Ishikawa (cell line): Measurements from ENCODE around the gene COG7.

Experiments
- CEBPB ChIP-seq: IDR thresholded peaks from 2 replicates; pipeline ENCODE4 v1.6.1; 2012
- EP300 ChIP-seq: IDR thresholded peaks from 2 replicates; pipeline ENCODE4 v1.6.1; 2012; ENCODE audit warnings: borderline replicate concordance
- TF ChIP-seq, protein P1 (sequence below): IDR thresholded peaks from 2 replicates; pipeline ENCODE4 v1.6.1; 2012

DNA sequence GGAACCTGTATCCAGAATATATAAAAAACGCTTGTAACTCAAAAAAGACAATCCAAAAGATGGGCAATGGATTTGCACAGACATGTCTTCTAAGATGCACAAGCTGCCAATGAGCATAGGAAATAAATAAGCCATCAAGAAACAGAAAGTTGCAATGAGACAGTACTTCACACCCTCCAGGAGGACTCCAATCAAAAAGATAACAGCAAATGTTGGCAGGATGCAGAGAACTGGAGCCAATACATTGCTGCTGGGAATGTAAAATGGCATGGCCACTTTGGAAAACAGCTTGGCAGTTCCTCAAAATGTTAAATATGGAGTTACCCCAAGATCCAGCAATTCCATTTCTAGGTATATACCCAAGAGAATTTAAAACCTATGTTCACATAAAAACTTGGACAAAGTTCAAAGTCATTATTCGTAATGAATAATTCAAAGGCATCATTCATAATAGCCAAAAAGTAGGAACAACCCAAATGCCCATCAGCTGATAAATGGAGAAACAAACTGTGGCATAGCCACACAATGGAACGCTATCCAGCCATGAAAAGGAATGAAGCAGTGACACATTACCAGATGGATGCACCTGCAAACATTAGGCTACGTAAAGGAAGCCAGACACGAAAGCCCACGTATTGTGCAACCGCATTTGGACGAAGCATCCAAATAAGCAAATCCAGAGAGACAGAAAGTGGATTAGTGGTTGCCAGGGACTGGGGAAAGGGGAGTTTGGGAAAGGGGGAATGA, 31.7 kb upstream of the COG7 start:
- no peak for TF ChIP-seq CEBPB
- no peak for TF ChIP-seq EP300
- TF ChIP-seq, protein P1, sequence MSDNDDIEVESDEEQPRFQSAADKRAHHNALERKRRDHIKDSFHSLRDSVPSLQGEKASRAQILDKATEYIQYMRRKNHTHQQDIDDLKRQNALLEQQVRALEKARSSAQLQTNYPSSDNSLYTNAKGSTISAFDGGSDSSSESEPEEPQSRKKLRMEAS, result no peak
